Midbrain (tissue), 1 donor: ENCODE measurements around the gene CACNA1H.
"Not testable (repeated sequence)": the region's sequence is repeated elsewhere in the genome, so short reads cannot be mapped to it uniquely, and the experiment has no call there.

Source experiments
- DNase-seq: peaks from one replicate; lab custom pipeline; 2025; lab: John Stamatoyannopoulos, UW

CACNA1H gene

DNA sequence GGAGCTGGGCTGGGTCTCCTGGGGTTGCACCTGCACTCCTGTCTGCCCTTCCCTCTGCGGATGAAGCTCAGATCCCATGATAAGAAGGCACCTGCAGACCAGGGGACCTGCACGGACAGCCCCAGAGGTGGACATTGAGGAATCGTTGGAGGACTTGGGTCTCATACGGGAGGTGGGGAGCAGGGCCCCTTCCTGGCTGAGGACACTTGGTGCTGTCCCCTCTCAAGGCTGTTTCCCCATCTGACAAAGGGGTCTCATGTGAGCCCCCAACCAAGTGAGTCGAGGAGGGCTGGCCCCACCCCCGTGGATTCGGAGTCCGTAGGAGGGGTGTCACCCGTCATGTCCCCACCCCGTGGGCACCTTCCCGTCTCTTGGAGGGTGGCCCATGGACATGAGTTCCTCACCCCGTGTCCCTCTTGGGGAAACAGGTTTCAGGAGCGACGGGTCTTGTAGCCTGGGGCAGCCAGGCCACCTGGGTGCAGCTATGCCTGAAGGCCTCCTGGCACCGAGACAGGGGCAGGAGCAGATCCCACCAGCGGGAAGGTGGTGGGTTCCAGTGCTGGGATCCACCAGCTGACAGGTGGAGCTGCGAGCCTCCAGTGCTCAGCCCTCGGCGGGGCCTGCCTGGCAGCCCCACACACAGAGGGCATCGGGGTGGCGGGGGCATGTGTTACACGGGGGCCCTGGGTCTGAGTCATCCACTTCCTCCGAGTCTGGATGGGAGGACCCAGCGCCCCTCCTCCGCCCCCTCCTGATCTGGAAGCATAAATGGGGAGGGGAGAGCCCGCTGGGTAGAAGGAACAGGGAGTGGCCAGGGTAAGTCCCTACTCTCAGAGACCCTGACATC, 102.6 kb downstream of the CACNA1H start, which contains the start of gene TPSD1:
TPSD1 (plus strand) TSS at position 794 of the 847 bp plus-strand sequence. CDS start 212 bp downstream, outside the sequence.
- not testable (repeated sequence) for DNase-seq

DNA sequence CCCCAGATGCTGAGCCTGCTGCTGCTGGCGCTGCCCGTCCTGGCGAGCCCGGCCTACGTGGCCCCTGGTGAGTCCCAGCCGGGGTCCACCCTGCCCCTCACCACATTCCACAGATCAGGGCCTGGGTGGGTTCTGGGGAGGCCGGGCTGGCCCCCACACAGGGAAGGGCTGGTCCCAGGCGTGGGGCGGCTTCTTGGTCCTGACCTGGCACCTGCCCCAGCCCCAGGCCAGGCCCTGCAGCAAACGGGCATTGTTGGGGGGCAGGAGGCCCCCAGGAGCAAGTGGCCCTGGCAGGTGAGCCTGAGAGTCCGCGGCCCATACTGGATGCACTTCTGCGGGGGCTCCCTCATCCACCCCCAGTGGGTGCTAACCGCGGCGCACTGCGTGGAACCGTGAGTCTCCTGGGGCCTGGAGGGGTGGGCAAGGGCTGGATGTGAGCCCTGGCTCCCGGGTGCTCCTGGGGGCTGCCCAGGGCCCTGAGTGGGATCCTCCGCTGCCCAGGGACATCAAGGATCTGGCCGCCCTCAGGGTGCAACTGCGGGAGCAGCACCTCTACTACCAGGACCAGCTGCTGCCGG, 103.5 kb downstream of the CACNA1H start:
- not testable (repeated sequence) for DNase-seq

DNA sequence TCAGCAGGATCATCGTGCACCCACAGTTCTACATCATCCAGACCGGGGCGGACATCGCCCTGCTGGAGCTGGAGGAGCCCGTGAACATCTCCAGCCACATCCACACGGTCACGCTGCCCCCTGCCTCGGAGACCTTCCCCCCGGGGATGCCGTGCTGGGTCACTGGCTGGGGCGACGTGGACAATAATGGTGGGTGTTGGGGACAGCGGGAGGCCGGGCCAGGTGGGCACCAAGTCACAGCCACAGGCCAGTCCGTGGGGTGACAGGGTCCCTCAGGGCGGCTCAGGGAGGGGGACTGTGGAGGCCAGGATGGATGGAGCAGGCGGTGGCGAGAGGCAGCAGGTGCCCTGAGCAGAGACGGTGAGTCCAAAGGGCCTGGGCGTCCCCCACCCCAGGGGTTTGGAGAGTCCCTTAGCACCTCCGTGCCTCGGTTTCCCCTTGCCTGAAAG, 104.0 kb downstream of the CACNA1H start:
- no peak for DNase-seq

DNA sequence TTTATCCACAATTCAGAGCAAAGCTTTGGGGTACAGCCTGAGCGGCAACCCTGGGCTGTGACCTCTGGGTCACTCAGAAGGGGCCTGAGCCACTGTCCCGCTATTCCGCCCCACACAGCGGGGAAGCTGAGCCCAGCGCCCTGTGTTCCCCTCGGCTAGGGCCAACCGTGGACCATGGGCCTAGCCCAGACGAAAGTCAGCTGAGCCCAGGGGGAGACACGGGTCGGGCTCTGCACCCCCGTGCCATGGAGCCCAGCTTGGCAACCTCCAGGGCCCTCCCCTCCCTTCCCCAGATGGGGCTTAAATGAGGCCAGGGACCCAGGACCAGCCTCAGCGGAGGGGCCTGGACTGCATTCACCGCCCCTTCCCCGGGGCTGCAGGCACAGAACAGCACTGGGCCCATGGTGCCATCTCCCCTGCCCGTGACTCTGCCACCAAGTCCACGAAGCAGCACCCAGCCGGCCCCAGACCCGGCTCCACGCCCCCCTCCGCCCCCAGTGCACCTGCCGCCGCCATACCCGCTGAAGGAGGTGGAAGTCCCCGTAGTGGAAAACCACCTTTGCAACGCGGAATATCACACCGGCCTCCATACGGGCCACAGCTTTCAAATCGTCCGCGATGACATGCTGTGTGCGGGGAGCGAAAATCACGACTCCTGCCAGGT, 104.8 kb downstream of the CACNA1H start:
- DNase-seq: no peak

DNA sequence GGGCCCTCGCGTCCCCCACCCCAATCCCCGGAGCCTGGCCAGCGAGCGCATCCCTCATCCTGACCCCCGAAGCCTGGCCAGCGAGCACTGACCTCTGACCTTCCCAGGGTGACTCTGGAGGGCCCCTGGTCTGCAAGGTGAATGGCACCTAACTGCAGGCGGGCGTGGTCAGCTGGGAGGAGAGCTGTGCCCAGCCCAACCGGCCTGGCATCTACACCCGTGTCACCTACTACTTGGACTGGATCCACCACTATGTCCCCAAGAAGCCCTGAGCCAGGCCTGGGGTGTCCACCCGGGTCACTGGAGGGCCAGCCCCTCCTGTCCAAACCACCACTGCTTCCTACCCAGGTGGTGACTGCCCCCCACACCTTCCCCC, 105.3 kb downstream of the CACNA1H start:
- no peak for DNase-seq

DNA sequence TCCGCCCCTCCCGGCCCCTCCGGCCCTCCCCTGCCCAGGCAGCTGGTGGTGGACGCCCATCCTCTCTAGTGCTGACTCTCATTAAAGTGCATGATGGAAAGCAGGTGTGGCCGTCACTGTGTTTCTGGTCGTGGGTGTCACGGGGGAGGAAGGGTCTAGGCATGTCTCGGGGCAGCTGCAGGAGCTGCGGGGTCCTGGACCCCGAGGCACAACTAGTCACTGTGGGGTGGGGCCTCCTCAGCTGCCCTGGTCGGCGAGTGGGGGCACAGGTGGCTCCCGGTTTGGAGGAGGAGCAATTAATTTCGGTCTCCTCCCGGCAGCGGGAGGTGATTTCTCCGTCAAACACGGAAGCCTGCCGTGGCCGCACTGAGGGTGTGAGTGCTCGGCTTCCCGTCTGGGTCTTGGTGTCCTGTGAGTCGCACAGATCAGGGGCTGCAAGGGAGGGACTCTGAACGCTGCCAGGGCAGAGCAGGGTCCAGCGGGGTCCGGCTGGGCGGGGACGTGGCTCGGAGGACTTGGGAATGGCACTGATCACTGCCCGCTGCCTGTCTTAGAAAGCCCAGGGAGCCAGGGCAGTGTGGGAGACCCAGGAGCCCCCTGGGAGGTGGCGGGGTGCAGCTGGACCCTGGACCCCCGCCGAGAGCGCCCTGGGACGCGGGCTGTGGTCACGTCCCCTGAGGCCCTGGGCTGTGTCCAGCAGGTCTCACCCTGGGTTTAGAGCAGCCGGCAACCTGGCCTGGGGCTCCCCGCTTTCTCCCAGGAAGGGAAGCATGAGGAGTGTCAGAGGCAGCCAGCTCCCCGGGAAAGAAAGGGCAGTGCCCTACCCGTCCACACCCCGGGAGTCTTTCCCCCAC, 106.2 kb downstream of the CACNA1H start:
- DNase-seq: no peak

DNA sequence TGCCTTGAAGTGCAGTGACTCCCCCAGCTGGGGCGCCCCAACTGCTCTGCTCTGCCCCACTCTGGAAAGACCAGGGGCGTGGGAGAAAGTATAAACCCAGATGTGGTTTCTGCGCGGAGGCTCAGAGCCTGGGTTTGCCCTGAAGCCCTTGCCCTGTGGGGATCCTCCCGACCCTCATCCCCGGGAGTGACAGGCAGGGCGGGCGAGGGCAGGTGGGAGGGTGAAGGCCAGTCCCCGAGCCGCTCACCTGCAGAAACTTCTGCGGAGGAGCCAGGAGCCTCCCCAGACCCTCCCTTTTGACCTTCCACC, 106.8 kb downstream of the CACNA1H start:
- no peak for DNase-seq

DNA sequence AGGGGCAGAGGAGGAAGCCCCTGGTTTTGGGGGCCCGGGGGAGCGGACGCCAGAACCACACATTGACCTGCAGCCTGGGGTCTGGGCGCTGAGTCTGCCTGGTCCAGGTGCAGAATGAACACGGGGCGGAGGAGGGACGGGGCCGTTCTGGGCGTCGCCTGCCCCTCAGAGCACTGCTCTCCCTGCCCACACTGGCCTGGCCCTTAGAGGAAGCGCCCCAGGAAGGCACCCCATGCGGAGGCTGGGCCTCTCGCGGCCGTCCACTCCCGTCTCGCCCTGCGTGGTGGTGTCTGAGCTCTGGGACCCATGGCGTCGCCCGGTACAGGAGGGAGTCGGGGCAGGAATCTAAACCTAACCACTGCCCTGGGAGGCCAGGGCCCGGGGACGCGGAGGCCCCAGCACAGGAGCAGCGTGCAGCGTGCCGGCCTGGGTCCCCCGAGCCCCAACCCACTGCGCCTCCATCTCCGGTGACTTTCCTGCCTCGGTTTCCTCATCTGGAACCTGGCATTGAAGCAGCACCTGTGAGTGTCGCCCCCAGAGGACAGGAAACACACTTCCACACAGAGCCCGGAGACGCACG, 107.3 kb downstream of the CACNA1H start:
- DNase-seq: no peak

DNA sequence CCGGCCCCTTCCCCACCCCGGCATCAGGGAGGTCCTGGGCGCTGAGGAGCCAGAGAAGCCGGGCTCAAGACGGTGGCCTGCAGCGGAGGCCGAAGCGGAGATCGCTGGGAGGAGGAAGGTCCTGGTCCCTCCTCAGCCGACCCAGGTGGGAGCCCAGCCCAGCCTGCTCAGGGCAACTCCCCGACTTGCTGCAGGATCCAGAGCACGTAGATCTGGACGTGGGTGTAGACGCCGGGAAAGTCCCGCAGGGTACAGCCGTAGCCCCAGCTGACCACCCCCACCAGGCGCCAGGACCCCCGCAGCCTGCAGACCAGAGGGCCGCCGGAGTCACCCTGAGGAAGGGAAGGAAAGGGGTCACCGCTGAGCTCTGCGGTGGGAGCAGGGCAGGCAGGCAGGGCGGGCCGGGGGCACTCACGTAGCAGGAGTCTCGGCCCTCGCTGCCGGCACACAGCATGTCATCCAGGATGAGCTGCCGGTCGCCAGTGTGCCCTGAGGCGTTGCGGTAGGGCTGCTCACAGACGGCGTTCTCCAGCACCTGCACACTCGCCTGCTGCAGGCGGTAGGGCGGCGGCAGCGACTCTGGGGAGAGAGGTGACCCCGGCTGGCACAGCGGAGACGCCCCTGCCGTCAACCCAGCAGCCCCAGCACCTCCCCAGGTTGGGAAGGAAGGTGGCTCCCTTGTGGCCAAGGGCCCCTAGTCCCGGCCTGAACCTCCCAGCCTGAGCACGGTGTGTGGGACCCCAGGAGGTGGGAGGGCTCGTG, 108.4 kb downstream of the CACNA1H start:
- DNase-seq: no peak

DNA sequence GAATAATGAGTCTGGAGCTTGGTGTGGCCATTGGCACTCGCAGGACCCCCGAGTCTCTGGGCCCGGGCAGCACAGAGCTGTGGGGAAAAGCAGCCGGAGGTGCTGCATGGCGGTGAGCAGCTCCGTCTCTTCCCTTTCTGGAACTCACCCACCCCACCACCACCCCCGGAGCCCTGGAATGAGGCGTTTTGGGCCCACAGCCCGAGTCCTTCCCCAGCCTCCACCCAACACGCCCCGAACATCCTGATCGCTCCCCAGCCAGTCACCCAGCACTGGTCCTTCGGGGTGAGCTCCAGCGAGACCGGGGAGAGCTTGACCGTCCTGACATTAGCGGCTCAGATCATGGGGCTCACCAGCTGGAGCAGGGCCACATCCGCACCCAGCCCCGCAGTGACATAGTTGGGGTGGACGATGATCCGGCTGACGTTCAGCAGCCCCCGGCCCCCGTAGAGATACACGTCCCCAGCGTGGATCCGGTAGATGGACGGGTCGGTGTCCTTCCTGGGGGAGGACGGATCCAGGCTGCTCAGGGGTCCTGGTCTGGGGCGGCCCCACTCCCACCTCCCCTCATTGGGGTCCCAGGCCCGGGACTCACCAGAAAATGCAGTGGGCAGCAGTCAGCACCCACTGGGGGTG, 109.4 kb downstream of the CACNA1H start:
- no peak for DNase-seq

DNA sequence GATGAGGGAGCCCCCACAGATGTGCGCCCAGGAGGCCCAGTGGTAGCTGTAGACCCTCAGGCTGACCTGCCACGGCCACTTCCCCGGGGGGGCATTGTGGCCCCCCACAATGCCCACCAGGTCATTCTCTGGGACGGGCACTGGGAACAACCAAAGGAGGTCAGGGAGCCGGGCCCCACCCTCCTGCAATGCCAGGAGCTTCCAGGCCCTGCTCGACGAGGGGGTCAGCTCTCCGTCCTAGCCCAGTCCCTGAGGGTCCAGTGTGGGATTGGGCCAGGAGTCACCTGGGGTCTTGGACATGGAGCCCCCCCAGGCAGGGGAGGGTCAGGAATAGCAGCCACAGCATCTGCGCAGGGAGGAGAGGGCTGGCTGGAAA, 109.9 kb downstream of the CACNA1H start:
- no peak for DNase-seq

DNA sequence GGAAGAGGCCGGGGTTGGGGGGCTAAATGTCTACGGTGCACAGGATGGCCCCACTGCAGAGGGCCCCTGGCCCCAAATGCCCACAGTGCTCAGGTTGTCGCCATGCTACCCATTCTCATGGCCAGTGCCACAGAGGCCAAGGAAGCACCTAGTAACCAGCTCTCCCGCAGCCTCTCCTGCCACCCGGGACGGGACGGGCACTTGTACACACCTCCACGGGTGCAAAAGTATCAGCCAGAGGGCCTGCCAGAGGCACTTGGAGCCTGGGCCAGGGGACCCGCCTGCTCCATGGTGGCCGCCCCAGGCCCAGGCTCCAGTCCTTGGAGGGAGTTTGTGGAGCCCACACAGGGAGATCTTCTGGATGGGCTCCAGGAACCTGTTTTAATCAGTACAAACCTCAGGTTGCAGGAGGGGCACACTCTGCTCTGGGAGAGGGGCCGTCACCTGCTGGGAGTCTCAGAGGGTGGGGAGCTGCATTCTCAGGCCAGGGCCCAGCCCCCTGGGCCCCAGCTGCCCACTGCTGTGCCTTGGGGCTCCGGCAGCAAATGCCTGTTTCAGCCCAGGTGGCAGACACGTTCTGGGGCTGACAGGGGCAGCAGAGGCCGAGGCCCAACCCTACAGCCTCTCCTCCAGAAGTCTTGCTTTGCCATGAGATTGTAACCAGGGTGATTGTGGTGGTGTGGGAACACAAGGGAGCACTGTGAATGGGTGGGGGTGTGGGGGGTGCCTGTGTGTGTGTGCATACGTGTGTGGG, 110.9 kb downstream of the CACNA1H start:
- DNase-seq: no peak

DNA sequence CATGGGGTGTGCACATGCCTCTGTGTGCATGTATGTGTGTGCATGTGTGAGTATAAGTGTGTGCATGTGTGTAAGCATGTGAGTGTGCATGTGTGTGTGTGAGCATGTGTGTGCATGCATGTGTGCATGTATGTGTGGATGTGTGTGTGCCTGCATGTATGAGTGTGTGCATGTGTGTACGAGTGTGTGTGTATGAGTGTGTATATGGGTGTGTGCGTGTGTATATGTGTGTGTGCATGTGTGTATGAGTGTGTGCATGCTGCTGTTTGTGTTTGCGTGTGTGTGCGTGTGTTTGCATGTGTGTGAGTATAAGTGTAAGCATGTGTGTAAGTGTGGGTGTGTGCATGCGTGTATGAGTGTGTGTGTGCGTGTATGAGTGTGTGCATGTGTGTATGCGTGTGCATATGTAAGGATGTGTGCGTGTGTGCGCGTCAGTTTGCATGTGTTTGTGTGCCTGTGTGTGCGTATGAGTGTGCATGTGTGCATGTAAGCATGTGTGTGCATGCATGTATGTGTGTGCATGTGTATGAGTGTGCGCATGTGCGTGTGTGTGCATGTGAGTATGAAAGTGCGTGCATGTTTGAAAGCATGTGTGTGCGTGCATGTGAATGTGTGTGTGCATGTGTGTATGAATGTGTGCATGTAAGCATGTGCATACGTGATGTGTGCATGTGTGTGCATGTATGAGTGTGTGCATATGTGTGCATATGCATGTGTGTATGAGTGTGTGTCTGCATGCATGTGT, 111.6 kb downstream of the CACNA1H start:
- no peak for DNase-seq

DNA sequence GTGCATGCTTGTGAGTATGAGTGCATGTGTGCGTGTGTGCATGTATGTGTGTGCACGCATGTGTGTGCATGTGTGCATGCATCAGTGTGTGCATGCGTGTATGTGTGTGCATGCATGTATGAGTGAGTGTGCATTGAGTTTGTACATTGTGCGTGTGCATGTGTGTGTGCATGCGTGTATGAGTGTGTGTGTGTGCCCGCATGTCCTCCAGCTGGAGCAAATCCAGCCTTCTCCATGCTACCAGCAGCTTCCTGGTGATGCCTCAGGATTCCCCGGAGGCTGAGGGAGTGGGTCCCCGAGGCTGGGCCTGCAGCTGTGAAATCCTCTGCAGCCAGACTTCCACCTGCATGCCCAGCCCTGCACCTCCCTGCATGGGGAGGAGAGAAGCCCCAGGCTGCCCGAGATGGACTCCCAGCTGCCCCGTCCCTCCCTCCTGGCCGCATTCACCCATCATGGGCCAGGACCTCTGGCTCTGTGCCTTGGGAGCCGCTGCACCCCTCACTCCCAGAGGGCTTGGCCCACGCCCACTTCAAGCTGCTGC, 112.3 kb downstream of the CACNA1H start:
- DNase-seq: no peak

DNA sequence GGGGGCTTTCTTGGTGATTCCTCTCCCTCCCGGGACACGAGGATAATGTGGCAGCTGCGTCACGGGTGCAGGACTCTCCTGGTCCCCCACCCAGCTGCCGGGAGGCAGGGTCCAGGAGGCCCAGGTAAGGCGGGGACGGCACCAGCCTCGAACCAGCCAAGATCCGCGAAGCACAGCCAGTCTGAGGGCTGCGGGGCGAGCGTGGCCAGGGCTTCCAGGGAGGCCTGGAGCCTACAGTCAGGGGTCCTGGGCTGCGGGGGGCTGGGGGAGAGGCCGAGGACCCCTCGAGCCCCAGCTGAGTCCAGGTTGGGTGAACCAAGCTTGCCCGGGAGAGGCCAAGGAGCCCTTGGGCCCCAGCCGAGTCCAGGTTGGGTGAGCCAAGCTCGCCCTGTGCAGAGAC, 112.9 kb downstream of the CACNA1H start:
- DNase-seq: no peak

DNA sequence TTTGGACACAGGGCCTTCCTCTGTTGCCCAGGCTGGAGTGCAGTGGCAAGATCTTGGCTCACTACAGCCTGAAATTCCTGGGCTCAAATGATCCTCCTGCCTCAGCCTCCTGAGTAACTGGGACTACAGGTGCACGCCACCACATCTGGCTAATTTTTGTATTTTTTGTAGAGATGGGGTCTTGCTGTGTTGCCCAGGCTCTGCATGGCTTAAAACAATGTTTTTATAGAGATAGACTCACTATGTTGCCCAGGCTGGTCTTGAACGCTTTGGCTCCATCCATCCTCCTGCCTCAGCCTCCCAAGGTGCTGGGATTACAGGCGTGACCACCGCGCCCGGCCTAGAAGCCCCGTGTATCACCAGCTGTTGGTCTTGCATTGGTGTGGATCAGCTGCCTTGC, 116.5 kb downstream of the CACNA1H start:
- DNase-seq: not testable (repeated sequence)

DNA sequence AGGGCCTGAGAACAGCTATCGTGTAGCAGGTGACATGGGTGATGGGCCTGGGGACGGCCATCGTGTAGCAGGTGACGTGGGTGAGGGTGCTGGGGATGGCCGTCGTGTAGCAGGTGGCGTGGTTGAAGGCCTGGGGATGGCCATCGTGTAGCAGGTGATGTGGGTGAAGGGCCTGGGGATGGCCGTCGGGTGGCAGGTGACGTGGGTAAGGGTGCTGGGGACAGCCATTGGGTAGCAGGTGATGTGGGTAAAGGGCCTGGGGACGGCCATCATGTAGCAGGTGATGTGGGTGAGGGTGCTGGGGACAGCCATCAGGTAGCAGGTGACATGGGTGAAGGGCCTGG, 118.4 kb downstream of the CACNA1H start:
- DNase-seq: no peak
